Right lung (tissue), 5 donors: Measurements from ENCODE around the gene FYB1. TPM values are rescaled to one million over a fixed set of nuclear protein-coding genes. Genes with fewer than 3 reads are reported as not detected.

ENCODE experiments used
- DNase-seq, 2 donors: peaks; one replicate each; pipeline ENCODE4 v3.0.0-alpha.2; 2013
- polyA plus RNA-seq, 5 donors: library from polyadenylated mRNA; unstranded; fragments of 120-200 nt; gene quantifications; one replicate each; pipeline versions ENCODE4 v1.2.1 to v1.2.3, GENCODE V29; 2013; ENCODE audit warnings: inconsistent platforms in 1 of 5, low replicate concordance in 1 of 5; ENCODE audit not compliant: insufficient read length in 5 of 5, insufficient read depth in 1 of 5

FYB1 gene
- polyA plus RNA-seq, 5 donors = 2.2 to 5.2 (median 3.9) TPM

- no peak for DNase-seq
These were observed 57.8 kb downstream of the FYB1 start for GRCh38 chr5:39161578-39161977.

- no peak for DNase-seq
These were observed 58.7 kb downstream of the FYB1 start for GRCh38 chr5:39160576-39161213.

- DNase-seq = no peak
These were observed 59.4 kb downstream of the FYB1 start for GRCh38 chr5:39159811-39160490.

DNA sequence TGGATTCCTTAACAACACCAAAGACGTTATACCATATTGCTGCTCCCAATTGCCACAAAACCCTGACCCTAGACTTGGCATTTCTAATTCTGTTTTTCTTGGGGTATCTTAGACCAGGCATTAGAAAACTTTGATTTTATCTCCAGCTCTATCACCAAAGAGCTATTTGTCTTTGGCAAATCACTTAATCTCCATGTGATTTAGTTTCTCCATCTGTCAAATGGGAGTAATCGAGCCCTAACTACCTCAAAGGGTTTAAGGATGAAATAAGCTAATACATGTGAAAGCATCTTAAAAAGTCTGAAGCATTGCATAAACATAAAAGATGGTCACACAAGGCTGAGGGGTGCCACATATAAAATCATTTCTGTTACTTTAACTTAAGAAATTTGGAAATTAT is 60.6 kb downstream of the FYB1 start:
- DNase-seq = no peak

GRCh38 chr5:39158127-39158593 is 61.2 kb downstream of the FYB1 start:
- no peak for DNase-seq

DNA sequence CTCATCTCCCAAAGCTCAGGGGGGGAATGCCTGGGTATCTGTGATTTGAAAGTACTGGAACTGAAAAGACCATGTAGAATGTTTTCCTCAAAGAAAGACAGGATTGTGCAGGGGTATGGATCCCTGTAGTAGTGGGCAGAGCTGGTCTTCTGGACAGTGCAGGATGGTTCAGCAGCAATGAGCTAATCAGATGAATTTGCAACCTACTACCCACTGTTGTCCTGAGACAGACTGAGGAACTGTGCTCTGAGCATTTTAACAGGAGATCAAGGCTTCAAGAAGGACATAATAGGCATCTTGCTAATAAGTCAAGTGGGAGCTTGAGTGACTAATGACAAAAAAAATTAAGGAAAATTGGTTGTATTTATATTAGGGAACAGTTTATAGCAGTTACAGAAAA is 61.7 kb downstream of the FYB1 start:
- no peak for DNase-seq

- no peak for DNase-seq
These were observed 63.3 kb downstream of the FYB1 start for GRCh38 chr5:39156082-39156481.

GRCh38 chr5:39151745-39152144 is 67.6 kb downstream of the FYB1 start:
- no peak for DNase-seq

DNA sequence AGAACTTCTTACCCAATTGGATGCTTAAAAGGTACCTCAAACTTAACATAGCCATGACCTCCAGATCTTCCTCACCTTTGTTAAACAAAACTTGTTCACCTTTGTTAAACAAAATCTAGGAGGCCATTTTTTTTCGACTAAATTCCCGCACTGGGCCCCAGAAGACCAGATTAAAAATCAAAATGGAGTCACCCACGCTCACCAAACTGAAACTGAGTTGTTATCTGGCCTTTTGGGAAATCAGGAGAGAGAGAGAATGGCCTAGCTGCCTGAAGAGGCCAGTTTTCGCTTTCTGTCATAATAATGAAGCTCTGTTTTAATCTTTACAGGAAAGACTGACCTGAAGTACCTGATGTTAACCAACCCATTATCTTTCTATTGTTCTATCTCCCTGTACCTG is 69.4 kb downstream of the FYB1 start:
- no peak for DNase-seq

DNA sequence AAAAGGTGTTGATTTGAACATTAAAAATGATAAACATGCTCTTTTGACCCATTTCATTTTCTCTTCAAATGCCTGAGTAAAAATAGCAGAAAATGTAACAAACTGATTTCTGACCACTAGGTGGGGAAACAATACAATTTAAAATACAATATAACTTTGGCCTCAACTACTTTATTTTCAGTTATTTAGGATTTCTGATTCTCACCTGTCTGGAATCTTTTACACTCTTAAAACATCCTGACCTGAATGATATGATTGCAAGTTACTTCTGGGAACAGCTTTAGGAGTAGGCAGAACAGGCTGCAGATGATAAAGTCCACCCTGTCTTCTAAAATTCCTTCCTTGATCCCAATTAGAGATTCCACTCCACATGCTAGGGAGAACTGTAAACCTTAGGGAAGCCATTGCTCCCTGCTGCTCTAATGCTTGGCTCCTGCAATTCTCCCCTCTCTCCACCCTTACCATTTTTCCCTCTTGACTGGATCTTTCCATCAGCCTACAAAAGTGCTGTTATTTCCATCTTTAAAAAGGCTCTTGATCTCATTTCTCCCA is 70.3 kb downstream of the FYB1 start:
- peak in 1 of 2 donors; percentile 1 for DNase-seq

GRCh38 chr5:39146831-39147540 is 72.4 kb downstream of the FYB1 start:
- DNase-seq = no peak

- no peak for DNase-seq
These were observed 76.1 kb downstream of the FYB1 start for GRCh38 chr5:39143151-39143860.

GRCh38 chr5:39140558-39141168 is 78.7 kb downstream of the FYB1 start:
- no peak for DNase-seq

GRCh38 chr5:39138892-39139291 is 80.5 kb downstream of the FYB1 start:
- DNase-seq = no peak

- no peak for DNase-seq
These were observed 81.4 kb downstream of the FYB1 start for GRCh38 chr5:39137819-39138451.

DNA sequence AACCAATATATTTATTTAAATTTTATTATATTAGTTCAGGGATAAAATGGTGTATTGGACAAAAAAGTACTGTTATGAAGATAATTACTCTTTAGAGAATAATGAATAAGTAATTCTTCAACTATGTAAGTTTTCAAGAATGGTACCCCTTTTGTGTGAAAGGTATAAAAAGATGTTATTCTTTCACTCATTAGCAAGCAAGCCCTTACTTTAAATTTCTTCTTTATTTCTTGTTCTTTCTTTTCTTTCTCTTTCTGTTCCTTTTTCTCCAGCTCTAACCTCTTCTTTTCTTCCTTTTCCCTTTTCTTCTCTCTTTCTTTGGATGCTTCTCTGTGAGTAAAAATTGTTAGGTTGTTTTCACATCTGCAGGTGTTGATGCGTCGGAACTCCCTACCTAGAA is 82.0 kb downstream of the FYB1 start:
- no peak for DNase-seq

DNA sequence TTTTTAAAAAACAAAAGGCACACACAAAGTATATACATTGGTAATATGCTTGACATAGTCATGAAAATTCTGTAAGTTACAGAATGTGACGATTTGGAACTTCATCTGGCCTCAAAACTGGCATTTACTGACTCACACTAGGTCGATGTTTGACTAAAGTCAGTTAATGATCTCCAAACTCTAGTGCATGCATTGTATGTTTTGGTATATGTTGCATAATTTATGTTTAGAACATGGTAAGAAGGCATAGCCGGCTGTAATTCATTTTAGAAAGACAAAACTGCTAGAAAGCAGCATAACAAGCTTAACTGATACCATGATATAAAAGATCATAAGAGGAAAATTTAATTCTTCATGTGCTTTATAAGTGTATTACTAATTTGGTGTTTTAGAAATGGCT is 86.6 kb downstream of the FYB1 start:
- DNase-seq = no peak

DNA sequence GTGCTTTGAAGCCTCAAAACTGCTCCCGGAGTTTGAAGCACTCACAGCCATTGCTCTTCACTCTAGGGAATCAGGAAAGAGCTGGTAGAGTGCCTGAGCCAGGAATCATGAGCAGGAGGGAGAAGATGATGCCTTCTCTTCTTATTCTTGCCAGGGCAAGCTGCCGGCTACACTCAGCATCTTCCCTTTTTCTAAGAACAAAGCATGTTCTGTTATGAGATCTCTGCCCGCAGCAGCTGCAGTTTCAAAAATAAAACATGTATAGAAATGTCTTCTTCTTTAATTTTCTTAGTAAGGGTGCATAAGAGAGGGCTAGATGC is 87.3 kb downstream of the FYB1 start:
- DNase-seq = no peak

- no peak for DNase-seq
These were observed 87.9 kb downstream of the FYB1 start for GRCh38 chr5:39131210-39132127.

GRCh38 chr5:39130716-39131115 is 88.6 kb downstream of the FYB1 start:
- no peak for DNase-seq
